Chondrocyte (in vitro differentiated cells): ENCODE results near the gene DNAJC4. TPM values are rescaled to one million over a fixed set of nuclear protein-coding genes. Genes with fewer than 3 reads are reported as not detected.

Experiments used
- DNase-seq: peaks from one replicate; pipeline ENCODE4 v3.0.0; 2021; ENCODE audit warnings: mixed read lengths, low spot score
- H3K27ac Mint-ChIP-seq: one replicate; pipeline ENCODE4 v1.8.0; 2021; ENCODE audit warnings: mild to moderate bottlenecking, moderate library complexity, mixed read lengths; ENCODE audit not compliant: unreplicated experiment
- H3K27me3 Mint-ChIP-seq: 2 replicates; pipeline ENCODE4 v1.8.0; 2021; ENCODE audit warnings: low read depth, mixed read lengths
- H3K36me3 Mint-ChIP-seq: 2 replicates; pipeline ENCODE4 v1.8.0; 2021; ENCODE audit warnings: low read depth, mixed read lengths
- H3K4me1 Mint-ChIP-seq: 2 replicates; pipeline ENCODE4 v1.8.0; 2021; ENCODE audit warnings: low read depth, mild to moderate bottlenecking, mixed read lengths
- H3K4me3 Mint-ChIP-seq: one replicate; pipeline ENCODE4 v1.8.0; 2021; ENCODE audit warnings: mild to moderate bottlenecking, moderate library complexity, mixed read lengths; ENCODE audit not compliant: unreplicated experiment
- H3K9me3 Mint-ChIP-seq: 2 replicates; pipeline ENCODE4 v1.8.0; 2021; ENCODE audit warnings: low read depth, mixed read lengths
- CTCF ChIP-seq: fragments of 200-600 bp; sonication (generic); IDR thresholded peaks from 2 replicates; pipeline ENCODE4 v1.5.0; 2021; ENCODE audit warnings: antibody characterized with exemption, mild to moderate bottlenecking, moderate library complexity
- total RNA-seq: library from RNA; stranded (reverse); gene quantifications from 3 replicates; pipeline ENCODE4 v1.2.1, GENCODE V29; 2021

The DNAJC4 gene
- total RNA-seq, 1 donor from 2014 or later = 31.6 TPM

- H3K36me3 Mint-ChIP-seq = peaks cover 4% of the 10 kb centered on the region
- DNase-seq = no peak
- peak overlapping the region; percentile 91 for H3K4me3 Mint-ChIP-seq
- no peaks in the 10 kb centered on the region for H3K9me3 Mint-ChIP-seq
- H3K27ac Mint-ChIP-seq = peak overlapping the region; percentile 75
- peaks cover 30% of the 10 kb centered on the region for H3K4me1 Mint-ChIP-seq
- peak; percentile 51 for TF ChIP-seq CTCF
- H3K27me3 Mint-ChIP-seq = no peaks in the 10 kb centered on the region
These were observed 21.9 kb downstream of the DNAJC4 start for GRCh38 chr11:64252003-64252872.

- peak overlapping the region; percentile 91 for H3K4me3 Mint-ChIP-seq
These were observed 22.7 kb downstream of the DNAJC4 start for GRCh38 chr11:64253043-64253442.

GRCh38 chr11:64253481-64253880, 23.1 kb downstream of the DNAJC4 start:
- no peaks in the 10 kb centered on the region for H3K9me3 Mint-ChIP-seq
- no peak for DNase-seq

More at GRCh38 chr11:64253043-64253442, 22.7 kb downstream of the DNAJC4 start:
- DNase-seq = no peak
- Mint-ChIP-seq H3K9me3 (no peaks in the 10 kb centered on the region), H3K27me3 (no peaks in the 10 kb centered on the region), H3K4me1 (peaks cover 25% of the 10 kb centered on the region), H3K27ac (peak overlapping the region; percentile 78), H3K36me3 (peaks cover 9% of the 10 kb centered on the region)
- no peak for TF ChIP-seq CTCF

GRCh38 chr11:64254326-64254725, 24.0 kb downstream of the DNAJC4 start:
- Mint-ChIP-seq H3K9me3 (no peaks in the 10 kb centered on the region), H3K4me1 (peaks cover 23% of the 10 kb centered on the region), H3K36me3 (peaks cover 13% of the 10 kb centered on the region), H3K27ac (no peak overlapping the region), H3K27me3 (no peaks in the 10 kb centered on the region), H3K4me3 (no peak overlapping the region)
- no peak for TF ChIP-seq CTCF
- DNase-seq = no peak

More at GRCh38 chr11:64253481-64253880, 23.1 kb downstream of the DNAJC4 start:
- Mint-ChIP-seq H3K27ac (peak overlapping the region; percentile 78), H3K4me3 (peak overlapping the region; percentile 91), H3K4me1 (peaks cover 23% of the 10 kb centered on the region), H3K36me3 (peaks cover 12% of the 10 kb centered on the region), H3K27me3 (no peaks in the 10 kb centered on the region)
- no peak for TF ChIP-seq CTCF

- no peak overlapping the region for H3K4me3 Mint-ChIP-seq
- H3K4me1 Mint-ChIP-seq = peaks cover 23% of the 10 kb centered on the region
- H3K36me3 Mint-ChIP-seq = peaks cover 23% of the 10 kb centered on the region
- H3K9me3 Mint-ChIP-seq = no peaks in the 10 kb centered on the region
- DNase-seq = no peak
- H3K27me3 Mint-ChIP-seq = no peaks in the 10 kb centered on the region
- no peak for TF ChIP-seq CTCF
- H3K27ac Mint-ChIP-seq = no peak overlapping the region
These were observed 25.1 kb downstream of the DNAJC4 start for GRCh38 chr11:64255135-64256128.
